IPS-20b (cell line): ENCODE data around the gene NSD1.
"Not testable (repeated sequence)": the region's sequence is repeated elsewhere in the genome, so short reads cannot be mapped to it uniquely, and the experiment has no call there.

Source experiments
- H3K27ac ChIP-seq: one replicate; pipeline ENCODE4 v1.5.1; 2013; ENCODE audit warnings: low read length
- H3K27me3 ChIP-seq: 2 replicates; pipeline ENCODE4 v1.6.1; 2013; ENCODE audit warnings: mild to moderate bottlenecking, low read length, inconsistent platforms; ENCODE audit not compliant: insufficient read depth
- H3K36me3 ChIP-seq: 2 replicates; pipeline ENCODE4 v1.6.1; 2013; ENCODE audit warnings: low read depth, mild to moderate bottlenecking, inconsistent platforms, low read length, moderate library complexity; ENCODE audit not compliant: insufficient read depth
- H3K4me1 ChIP-seq: 2 replicates; pipeline ENCODE4 v1.6.1; 2013; ENCODE audit warnings: mild to moderate bottlenecking, control low read depth, inconsistent platforms, low read length, moderate library complexity; ENCODE audit not compliant: insufficient read depth
- H3K4me3 ChIP-seq: 2 replicates; pipeline ENCODE4 v1.5.1; 2013; ENCODE audit warnings: mild to moderate bottlenecking, low read length, inconsistent platforms
- H3K9ac ChIP-seq: 2 replicates; pipeline ENCODE4 v1.6.1; 2013; ENCODE audit warnings: low read depth, mild to moderate bottlenecking, inconsistent platforms, low read length, moderate library complexity
- H3K9me3 ChIP-seq: 2 replicates; pipeline ENCODE4 v1.6.1; 2013; ENCODE audit warnings: mild to moderate bottlenecking, low read depth, low read length, inconsistent platforms; ENCODE audit not compliant: insufficient read depth

NSD1 gene

GRCh38 chr5:177176175-177176711, 42.7 kb downstream of the NSD1 start:
- H3K27me3 ChIP-seq = no peaks in the 10 kb centered on the region
- no peak overlapping the region for H3K4me3 ChIP-seq
- no peaks in the 10 kb centered on the region for H3K9me3 ChIP-seq
- H3K27ac ChIP-seq = no peak overlapping the region
- H3K9ac ChIP-seq = no peak overlapping the region
- H3K4me1 ChIP-seq = no peaks in the 10 kb centered on the region
- H3K36me3 ChIP-seq = peaks cover 26% of the 10 kb centered on the region

- H3K27ac ChIP-seq, H3K9ac ChIP-seq, H3K4me3 ChIP-seq, H3K4me1 ChIP-seq, H3K27me3 ChIP-seq, H3K9me3 ChIP-seq: not testable (repeated sequence)
- peaks cover 24% of the 10 kb centered on the region; the same call in 1 of the 2 replicates for H3K36me3 ChIP-seq
Observed at GRCh38 chr5:177177847-177178437, 44.4 kb downstream of the NSD1 start.

GRCh38 chr5:177178733-177179304, 45.2 kb downstream of the NSD1 start:
- Histone ChIP-seq H3K4me3 (no peak overlapping the region), H3K4me1 (no peaks in the 10 kb centered on the region), H3K27me3 (no peaks in the 10 kb centered on the region), H3K27ac (no peak overlapping the region), H3K36me3 (peaks cover 21% of the 10 kb centered on the region; the same call in 1 of the 2 replicates), H3K9me3 (no peaks in the 10 kb centered on the region), H3K9ac (no peak overlapping the region)

- Histone ChIP-seq H3K36me3 (peaks cover 20% of the 10 kb centered on the region; the same call in 1 of the 2 replicates), H3K9ac (no peak overlapping the region)
Observed at GRCh38 chr5:177179431-177179830, 45.9 kb downstream of the NSD1 start.

GRCh38 chr5:177183142-177183541, 49.6 kb downstream of the NSD1 start:
- H3K9ac ChIP-seq = no peak overlapping the region
- H3K4me3 ChIP-seq = no peak overlapping the region
- H3K4me1 ChIP-seq = no peaks in the 10 kb centered on the region
- peaks cover 30% of the 10 kb centered on the region for H3K36me3 ChIP-seq
- H3K27ac ChIP-seq = no peak overlapping the region
- no peaks in the 10 kb centered on the region for H3K27me3 ChIP-seq
- no peaks in the 10 kb centered on the region for H3K9me3 ChIP-seq

More at GRCh38 chr5:177179431-177179830, 45.9 kb downstream of the NSD1 start:
- Histone ChIP-seq H3K4me1 (no peaks in the 10 kb centered on the region), H3K27ac (no peak overlapping the region), H3K27me3 (no peaks in the 10 kb centered on the region), H3K9me3 (no peaks in the 10 kb centered on the region), H3K4me3 (no peak overlapping the region)

GRCh38 chr5:177183766-177184360, 50.3 kb downstream of the NSD1 start:
- peaks cover 35% of the 10 kb centered on the region for H3K36me3 ChIP-seq
- H3K4me3 ChIP-seq = no peak overlapping the region
- no peak overlapping the region for H3K9ac ChIP-seq
- no peaks in the 10 kb centered on the region for H3K4me1 ChIP-seq
- H3K9me3 ChIP-seq = no peaks in the 10 kb centered on the region
- H3K27ac ChIP-seq = no peak overlapping the region
- no peaks in the 10 kb centered on the region for H3K27me3 ChIP-seq

- Histone ChIP-seq H3K9me3 (no peaks in the 10 kb centered on the region), H3K4me1 (no peaks in the 10 kb centered on the region), H3K27ac (no peak overlapping the region), H3K9ac (no peak overlapping the region), H3K36me3 (peaks cover 32% of the 10 kb centered on the region), H3K27me3 (no peaks in the 10 kb centered on the region), H3K4me3 (no peak overlapping the region)
Observed at GRCh38 chr5:177185993-177186392, 52.4 kb downstream of the NSD1 start.

GRCh38 chr5:177186645-177187044, 53.1 kb downstream of the NSD1 start:
- no peak overlapping the region for H3K4me3 ChIP-seq
- no peaks in the 10 kb centered on the region for H3K9me3 ChIP-seq
- H3K27me3 ChIP-seq = no peaks in the 10 kb centered on the region
- peaks cover 31% of the 10 kb centered on the region for H3K36me3 ChIP-seq
- no peaks in the 10 kb centered on the region for H3K4me1 ChIP-seq
- H3K9ac ChIP-seq = no peak overlapping the region
- no peak overlapping the region for H3K27ac ChIP-seq

GRCh38 chr5:177188775-177189174, 55.2 kb downstream of the NSD1 start:
- H3K9ac ChIP-seq = no peak overlapping the region
- no peak overlapping the region for H3K27ac ChIP-seq
- no peaks in the 10 kb centered on the region for H3K4me1 ChIP-seq
- no peak overlapping the region for H3K4me3 ChIP-seq
- no peaks in the 10 kb centered on the region for H3K27me3 ChIP-seq
- H3K36me3 ChIP-seq = peaks cover 50% of the 10 kb centered on the region
- H3K9me3 ChIP-seq = no peaks in the 10 kb centered on the region

GRCh38 chr5:177189416-177189815, 55.8 kb downstream of the NSD1 start:
- Histone ChIP-seq H3K4me1 (no peaks in the 10 kb centered on the region), H3K36me3 (peaks cover 54% of the 10 kb centered on the region), H3K9ac (no peak overlapping the region), H3K4me3 (no peak overlapping the region), H3K27me3 (no peaks in the 10 kb centered on the region), H3K9me3 (no peaks in the 10 kb centered on the region), H3K27ac (no peak overlapping the region)

- Histone ChIP-seq H3K27me3 (no peaks in the 10 kb centered on the region), H3K4me3 (no peak overlapping the region), H3K36me3 (peaks cover 60% of the 10 kb centered on the region), H3K9me3 (no peaks in the 10 kb centered on the region), H3K4me1 (no peaks in the 10 kb centered on the region), H3K27ac (no peak overlapping the region), H3K9ac (no peak overlapping the region)
Observed at GRCh38 chr5:177189965-177190364, 56.4 kb downstream of the NSD1 start.

GRCh38 chr5:177194268-177194667, 60.7 kb downstream of the NSD1 start:
- H3K4me1 ChIP-seq = no peaks in the 10 kb centered on the region
- no peak overlapping the region for H3K27ac ChIP-seq
- no peak overlapping the region for H3K4me3 ChIP-seq
- H3K27me3 ChIP-seq = no peaks in the 10 kb centered on the region
- peaks cover 73% of the 10 kb centered on the region for H3K36me3 ChIP-seq
- no peak overlapping the region for H3K9ac ChIP-seq
- H3K9me3 ChIP-seq = no peaks in the 10 kb centered on the region
